Lung microvascular endothelial cell (primary cell): ENCODE results near the gene LRRC31. TPM values are rescaled to one million over a fixed set of nuclear protein-coding genes. Genes with fewer than 3 reads are reported as not detected.

Source experiments
- DNase-seq, 2 donors: peaks; one replicate each; pipeline versions ENCODE4 v3.0.0 to v3.0.0-alpha.2; 2010; ENCODE audit warnings: low read depth in 2 of 2
- total RNA-seq: library from RNA; depleted of rRNA; stranded (reverse); fragments of >200 nt; gene quantifications from 2 replicates; pipeline ENCODE4 v1.2.1, GENCODE V29; 2014

LRRC31 gene
- total RNA-seq, result not detected in 2 replicates

DNA sequence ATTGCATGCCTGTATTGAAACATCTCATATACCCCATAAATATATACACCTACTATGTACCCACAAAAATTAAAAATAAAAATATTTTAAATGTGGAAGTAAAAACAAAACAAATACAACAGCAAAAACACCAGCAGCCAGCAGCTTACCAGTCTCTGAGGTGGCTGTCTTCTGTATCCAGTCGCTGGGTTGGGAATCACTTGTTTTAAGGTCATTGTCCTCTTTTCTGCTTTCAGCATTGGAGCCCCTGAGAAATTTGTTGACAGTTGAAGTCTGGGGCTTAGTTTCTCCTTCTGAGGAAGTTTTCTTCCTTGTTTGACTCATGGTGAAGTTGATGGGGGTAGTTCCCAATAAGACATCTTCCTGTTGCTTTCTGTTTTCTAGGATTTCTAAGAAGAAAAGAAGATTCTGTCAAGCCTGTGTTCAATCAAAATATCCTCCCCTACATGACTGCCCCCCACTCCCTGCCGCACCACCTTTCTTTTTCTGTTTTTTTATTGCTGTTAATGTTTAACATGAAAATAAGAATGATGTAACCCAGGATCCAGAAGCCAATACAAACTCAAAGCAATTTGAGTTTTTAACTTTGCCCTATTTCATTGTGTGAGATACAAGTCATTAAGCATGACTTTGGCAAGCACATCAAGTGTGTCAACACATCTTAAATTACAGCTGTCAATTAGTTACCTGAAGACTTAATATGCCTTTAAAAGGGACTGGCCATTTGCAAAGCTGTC, at the start of gene LRRC31:
Gene LRRC31, minus strand, starts transcription at position 452 of the 737 bp plus-strand sequence. Its CDS starts 128 bp downstream, at position 324.
- no peak for DNase-seq

DNA sequence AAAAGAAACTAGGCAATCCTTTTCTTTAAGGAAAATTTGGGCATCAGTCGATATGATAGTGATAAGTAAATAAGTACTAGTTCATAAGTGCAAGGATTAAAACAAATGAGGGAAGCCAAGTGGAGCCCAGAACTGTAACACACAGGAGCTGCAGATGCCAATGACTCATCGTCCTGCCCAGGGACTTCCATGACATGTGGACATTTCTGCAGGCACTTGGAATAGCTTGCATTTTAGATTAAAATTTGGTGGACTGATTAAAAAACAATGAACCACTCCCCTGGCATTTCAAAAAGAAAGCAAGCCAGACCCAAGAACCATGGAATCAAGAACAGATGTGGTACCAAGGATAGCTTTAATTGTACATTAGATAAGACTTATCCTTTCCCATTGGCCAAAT, 44.6 kb upstream of the LRRC31 start:
- DNase-seq, result peak; percentile 16 to 34

DNA sequence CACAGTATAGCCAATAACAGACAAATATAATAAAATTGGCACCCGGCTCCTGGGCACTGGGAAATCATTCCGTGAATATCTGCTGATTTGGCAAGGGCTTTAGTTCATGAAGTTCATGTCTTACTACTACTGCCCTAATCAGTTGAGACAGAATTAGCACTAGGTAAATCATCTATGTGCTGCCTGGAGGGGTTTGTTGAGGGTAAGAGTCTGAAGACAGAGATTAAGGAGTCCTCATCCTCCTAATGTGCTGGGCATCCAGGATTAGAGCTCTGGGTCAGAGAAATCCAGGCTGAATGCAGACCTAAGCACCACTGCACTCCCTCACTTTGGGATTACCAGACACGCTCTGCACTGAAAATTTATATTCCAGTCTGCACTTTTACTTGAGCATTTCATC, 43.6 kb upstream of the LRRC31 start:
- no peak for DNase-seq

DNA sequence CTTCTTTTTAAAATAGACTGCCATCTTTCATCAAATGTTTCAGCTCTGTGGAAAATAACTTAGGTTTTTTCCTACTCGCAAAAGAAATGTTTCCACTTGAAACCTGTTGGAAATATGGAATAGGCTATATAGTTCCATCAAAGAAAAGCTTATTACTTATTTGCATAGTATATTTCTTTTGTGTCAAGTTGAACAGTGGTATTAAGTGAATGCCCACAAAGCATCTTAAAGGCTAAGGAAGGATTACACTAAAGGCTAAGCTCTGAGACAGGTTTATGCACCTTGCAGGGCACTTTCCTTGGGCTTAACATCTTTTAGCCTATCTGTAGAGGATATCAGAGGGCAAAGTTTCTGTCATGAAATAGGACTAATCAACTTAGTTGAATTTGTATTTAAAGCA, 41.5 kb upstream of the LRRC31 start, which contains the start of gene SAMD7:
Gene SAMD7, plus strand, starts transcription at position 301 of the 400 bp plus-strand sequence. CDS start 7,927 bp downstream, outside the sequence.
- DNase-seq, result no peak

DNA sequence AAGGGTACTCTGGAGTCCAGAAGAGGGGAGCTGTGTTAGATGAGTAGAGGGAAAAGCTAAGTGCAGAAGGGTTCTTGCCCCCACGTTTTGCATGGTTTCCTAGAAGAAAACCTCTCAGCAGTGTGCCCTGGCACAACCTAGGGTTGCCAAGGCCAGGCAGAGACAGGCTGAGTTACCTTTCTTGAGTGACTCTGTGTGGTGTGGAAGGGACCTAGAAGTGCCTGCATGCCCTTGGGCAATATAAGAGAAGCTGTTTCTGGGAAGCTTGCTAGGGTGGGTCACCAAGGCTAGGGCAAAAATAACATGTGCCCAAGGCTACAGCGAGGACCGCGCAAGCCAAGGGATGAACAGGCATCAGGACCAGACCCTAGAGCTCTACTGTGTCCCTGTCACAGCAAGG, 38.2 kb upstream of the LRRC31 start:
- no peak for DNase-seq

DNA sequence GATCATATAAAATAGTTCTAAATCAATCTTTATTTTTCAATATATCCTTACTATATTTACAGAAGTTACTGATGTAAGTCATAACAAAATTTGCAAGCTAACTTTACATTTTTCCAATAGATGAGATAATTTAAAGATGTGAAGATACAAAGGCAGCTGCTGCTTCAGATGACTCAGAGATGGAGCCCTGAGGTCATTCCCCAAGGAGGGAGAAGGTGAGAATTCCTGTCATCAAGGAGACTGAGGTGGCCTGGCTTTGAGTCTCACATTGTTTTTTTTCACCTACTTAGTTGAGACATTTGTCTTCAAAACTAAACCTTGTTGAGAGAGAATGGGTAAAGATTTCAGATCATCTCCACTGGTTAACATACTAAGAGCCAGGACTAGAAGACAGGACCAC, 37.7 kb upstream of the LRRC31 start:
- DNase-seq, result no peak

DNA sequence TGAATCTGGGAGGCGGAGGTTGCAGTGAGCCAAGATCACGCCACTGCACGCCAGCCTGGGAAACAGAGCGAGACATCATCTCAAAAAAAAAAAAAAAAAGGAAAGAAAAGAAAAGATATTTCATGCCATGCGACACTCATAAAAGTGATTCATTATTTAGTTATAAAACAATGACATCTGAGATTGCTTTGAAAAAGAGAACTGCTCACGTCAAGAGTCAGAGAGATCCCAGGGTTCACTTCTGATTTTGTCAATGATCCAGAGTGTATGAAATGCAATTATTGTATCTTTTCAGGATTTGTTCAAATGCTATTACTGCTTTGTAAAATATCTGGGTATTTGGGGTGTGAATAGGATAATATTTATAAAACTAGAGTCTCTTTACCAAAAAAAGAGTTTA, 35.7 kb upstream of the LRRC31 start:
- DNase-seq, result no peak

DNA sequence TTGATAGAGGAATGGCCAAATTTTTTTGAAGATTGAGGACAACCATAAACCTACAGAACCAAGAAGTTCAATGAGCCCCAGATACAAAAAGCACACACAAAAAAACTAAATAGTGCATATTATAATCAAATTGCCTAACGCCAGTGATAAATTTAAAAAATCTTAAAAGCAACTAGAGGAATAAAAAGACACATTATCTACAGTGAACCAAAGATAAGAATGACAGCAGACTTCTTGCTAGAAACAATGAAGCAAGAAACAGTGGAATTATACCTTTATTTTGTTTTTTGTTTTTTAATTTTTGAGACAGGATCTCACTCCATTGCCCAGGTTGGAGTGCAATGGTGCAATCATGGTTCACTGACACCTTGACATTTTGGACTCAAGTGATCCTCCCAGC, 31.7 kb upstream of the LRRC31 start:
- DNase-seq, result no peak

DNA sequence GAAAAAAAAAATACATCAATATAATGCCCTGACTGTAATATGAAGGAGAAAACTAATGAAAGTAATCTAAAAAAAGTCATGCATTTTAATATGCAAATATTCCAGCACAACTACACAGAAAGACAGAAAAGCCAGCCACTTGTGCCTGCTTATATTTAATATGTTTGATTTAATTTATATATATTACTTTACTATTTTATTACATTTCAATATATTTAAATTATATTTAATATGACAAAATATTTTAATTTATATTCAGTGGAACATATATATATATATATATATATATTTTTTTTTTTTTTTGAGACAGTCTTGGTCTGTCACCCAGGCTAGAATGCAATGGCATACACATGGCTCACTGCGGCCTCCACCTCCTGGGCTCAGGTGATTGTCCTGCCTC, 27.5 kb upstream of the LRRC31 start:
- DNase-seq, result no peak

DNA sequence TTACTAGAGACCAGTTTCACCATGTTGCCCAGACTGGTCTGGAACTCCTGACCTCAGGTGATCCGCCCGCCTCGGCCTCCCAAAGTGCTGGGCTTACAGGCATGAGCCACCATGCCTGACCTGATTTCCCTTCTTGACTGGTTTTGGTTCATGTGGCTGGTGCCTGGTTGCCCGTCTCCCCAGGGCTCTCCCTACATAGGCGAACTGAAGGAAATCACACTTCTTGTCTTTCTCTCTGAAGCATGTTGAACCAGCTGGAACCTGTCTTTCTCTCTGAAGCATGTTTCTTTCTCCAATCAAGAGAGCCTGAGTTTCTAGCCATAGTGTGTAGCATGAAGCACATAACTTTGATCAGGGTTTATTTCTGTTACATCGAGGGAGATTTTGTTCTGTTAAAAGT, 25.3 kb upstream of the LRRC31 start:
- DNase-seq, result no peak

DNA sequence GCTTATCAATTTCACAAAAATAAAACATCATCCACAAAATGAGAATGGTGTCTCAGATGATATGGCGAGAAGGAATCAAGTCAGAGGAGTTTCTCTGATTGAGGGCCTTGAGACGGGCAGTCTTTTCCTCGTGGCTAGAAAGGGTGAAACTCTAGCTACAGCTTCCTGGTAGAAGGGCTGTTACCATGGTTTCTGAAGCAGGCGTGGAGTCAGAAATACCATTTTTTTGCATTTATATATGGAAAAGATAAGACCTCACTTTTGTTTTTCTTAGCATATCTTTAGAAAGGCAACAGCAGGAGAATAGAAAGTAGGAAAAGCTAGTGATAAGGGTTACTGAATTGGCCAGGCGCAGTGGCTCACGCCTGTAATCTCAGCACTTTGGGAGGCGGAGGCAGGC, 24.4 kb upstream of the LRRC31 start:
- no peak for DNase-seq

DNA sequence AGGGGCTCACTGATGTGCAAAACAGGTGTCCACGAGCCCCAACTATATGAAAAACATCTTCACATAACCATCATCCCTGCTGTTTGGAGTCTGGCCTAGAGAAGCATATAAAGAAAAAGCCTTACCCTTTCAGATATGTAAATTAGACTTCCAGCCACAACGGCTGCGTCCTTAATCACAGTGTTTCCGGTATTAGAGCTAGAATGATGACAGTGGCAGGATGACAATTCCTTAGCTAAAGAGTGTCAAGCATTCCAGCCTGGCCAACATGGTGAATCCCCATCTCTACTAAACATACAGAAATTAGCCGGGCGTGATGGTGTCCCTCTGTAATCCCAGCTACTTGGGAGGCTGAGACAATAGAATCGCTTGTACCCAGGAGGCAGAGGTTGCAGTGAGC, 22.2 kb upstream of the LRRC31 start:
- no peak for DNase-seq

DNA sequence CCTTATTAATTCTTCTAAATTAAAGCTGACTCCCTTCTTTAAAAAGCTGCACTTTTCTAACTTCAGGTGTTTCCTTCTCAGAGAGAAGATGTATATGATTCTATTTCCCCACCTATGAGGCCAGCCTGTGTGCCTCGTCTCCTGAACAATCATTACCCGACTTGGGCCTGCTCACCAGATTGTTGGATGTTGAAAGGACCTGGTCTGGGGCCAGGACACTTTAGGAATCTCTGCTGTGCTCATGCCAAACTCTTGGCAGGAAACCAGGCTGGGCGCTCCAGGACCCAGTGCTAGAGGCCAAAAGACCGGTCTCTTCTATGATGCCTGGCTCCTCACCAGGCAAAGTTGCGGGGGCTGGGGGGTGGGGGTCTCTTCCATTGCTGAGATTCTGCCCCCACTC, 16.9 kb upstream of the LRRC31 start:
- no peak for DNase-seq

DNA sequence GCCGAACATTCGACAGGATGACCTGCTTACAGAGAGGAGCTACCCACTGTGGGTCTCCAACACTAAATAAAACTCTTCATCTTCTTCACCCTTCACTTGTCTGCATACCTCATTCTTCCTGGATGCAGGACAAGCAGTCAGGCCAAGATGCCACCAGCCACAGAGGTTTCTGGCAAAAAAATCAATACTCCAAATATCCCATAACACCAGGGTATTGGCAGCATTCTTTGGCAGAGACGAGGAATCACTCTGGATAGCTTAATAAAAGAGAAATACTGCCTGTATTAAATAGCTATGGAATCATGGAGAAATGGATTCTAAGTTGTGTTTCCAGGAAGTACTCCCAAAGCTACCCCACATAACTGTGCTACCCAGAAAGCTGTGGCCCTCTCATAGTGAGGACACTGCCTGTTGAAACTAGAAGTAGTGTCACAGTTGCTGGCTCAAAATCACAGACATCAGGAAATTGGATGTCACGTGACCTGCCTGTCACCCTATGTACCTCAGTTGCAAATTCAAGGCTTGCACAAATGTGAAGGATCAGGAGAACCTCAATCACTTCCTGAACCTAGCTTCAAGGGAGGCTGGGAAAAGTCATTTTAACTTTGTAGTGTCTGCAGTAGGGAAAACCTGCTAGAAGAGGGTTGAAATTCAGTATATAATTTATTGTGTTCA, 11.0 kb upstream of the LRRC31 start:
- no peak for DNase-seq

DNA sequence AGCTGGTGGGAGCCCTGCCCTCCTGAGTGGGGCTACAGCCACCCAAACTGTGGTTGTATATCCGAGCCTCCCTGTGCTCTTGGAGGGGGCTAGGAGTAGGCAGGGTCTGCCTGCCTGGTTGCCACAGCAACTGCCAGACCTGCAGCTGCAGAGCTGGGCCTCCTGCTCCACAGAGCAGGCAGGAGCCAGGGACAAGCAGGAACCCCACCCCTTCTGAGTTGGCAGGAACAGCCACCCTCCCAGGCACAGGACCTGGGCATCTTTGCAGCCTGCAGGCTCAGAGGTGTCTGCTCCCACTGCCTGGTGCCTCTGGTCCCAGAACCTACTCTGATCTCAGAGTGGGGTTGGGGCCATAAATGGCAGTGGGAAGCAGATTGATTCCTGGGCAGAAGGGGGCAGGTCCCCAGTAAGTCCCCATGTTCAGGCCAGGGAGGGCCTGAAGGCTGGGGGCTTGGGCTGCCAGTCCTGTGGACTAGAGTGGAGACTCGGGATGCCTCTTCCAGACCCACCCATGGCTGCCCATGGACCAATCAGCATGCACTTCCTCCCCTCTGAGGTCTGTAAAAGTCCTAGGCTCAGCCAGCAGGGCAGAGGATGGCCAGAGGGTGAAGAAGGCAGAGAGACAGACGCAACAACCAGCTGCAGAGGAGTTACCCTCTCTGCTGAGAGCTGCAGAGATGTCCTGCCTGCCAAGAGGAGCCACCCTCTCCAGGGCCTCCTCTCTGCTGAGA, 10.3 kb upstream of the LRRC31 start:
- no peak for DNase-seq

DNA sequence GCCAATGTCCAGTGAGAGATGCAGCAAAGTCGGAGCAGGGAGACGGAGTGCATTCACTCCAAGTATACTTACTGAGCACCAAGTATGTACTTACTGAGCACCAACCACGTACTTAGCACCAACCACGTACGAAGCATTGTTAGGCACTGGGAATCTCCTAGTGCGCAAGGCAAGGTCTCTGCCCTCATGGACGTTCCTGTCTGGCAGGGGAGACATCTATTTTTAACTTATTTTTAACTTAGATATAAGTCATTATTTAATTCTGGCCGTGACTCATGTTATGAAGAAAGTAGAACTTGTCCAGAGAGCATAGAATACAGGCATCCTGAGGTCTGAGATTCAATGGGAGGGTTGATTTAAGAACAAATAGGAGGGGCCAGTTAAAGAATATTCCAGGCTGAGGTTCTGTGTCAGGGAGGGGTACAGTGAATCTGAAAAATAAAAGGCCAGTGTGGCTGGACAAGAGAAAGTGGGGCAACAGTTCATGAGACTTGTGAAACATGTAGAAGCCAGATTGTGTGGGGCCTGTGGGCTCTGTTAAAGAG, 9.3 kb upstream of the LRRC31 start:
- no peak for DNase-seq

DNA sequence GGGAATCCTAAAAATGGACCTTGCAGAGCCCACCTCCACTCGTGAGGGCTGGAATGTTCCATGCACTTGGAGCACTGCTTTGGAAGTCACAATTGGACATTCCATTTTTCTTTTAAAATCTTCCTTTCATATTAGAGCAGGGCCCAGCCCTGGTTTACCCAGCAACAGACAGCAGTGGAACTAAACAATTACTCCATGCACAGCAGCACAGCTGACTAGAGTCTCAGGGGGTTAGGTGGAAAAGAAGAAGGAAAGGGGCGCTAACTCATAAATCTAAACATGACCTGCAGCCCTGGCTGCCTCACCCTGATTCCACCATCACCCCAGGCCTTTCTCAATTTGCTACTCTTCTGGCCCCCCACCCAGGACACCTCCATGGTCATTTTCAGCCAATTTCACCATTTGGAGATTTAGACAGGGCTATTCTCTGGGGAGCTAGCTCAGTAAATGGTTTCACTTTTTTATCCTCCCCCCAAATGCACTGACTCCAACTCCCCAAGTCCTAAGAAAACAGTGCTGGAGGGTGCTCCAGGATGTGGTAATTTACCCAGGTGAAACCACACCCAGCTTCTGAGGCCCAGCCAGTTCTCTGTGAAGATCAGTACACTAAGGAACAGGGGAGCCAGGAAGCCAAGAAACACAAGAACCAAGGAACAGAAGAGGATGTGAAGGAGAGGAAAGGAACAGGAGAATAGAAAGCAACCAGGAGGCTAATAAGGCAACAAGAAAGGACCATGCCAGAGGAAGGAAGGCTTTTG, 1.6 kb upstream of the LRRC31 start:
- no peak for DNase-seq

DNA sequence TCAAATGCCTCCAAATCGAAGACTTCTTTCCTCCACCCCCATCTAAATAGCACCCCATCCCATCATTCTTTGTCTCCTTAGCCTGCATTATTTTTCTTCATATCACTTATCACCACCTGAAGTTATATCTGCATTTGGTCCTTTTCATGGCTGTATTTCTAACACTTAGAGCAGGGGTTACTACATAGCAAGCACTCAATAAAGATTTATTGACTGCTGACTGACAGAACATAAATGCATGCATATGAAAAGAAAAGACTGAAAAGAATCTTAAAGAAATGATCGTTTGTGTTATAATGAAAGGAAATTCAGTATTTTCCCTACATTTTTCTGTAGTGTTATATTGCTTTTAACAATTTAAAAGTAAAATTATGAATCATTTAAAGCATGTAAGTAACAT, 1.4 kb downstream of the LRRC31 start:
- no peak for DNase-seq

DNA sequence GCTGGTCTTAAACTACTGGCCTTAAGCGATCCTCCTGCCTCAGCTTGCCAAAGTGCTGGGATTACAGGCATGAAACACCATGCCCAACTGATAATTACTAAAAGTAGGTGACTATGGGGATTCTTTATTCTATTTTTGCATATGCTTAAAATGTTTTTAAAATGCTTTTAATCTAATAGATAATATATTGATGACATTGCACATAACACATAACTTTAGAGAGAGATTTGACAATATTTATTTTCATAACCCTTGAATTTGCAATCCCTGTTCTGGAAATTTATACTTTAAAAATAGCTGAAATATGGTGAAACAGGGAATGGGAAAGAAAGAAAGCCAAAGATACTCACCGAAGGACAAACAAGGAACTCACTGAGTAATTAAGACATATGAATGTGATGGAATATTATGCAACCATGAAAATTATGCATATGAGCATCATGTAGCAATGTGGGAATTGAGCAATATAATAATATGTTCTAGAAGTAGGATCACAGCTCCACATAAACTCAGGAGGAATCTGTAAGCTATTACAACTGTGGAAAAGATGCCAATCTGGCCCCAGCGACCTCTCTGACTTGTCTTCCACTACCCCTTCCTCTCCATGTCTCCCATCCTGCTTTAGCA, 2.0 kb downstream of the LRRC31 start:
- DNase-seq, result no peak

DNA sequence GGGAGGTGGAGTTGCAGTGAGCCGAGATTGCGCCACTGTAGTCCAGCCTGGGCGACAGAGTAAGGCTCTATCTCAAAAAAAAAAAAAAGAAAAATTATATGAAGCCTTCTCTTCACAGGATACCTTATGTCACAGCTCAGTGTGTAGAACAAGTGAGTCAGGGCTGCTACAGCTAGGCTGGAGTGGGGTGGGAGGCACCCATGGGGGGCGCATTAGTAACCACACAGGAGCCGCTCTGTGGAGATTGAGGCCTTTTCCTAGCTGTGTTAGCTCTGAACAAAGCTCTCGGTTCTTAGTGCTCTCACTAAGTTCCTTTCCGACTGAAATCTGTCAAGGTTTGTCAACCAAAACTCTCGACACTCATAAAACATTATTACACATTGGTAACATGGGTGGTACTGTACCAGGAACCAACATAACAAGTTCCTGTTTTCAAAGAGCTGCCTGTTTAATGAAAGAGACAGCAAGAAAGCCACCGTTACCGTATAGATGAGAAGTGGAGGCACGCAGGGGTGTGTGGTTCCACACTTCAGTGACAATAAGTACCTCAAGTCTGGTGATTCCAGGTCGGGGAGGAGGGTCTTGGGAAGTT, 4.5 kb downstream of the LRRC31 start:
- no peak for DNase-seq

DNA sequence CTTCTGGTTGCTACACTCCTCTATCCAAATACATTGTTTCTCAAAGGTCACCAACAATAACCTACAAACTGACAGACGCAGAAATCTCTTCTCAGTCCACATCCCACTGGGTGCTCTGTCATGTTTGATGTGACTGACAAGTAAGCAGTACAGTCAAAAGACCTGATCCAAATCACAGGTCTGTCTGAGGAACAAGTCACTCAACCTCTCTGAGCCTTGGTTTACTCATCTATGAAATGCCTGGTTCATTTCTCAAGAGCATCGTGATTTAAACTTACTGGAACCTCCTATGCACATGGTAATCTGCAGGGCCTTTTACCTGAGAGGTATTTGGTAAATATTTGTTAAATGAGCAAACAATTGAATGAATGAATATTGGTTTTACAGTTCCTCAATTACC, 5.5 kb downstream of the LRRC31 start:
- DNase-seq, result no peak
